Measurements from ENCODE around the gene HOXC4. TPM values are rescaled to one million over a fixed set of nuclear protein-coding genes. Genes with fewer than 3 reads are reported as not detected.

Gene HOXC4
- total RNA-seq, 4 donors from 2014 or later = 0.51 to 2.0 (median 0.71) TPM

DNA sequence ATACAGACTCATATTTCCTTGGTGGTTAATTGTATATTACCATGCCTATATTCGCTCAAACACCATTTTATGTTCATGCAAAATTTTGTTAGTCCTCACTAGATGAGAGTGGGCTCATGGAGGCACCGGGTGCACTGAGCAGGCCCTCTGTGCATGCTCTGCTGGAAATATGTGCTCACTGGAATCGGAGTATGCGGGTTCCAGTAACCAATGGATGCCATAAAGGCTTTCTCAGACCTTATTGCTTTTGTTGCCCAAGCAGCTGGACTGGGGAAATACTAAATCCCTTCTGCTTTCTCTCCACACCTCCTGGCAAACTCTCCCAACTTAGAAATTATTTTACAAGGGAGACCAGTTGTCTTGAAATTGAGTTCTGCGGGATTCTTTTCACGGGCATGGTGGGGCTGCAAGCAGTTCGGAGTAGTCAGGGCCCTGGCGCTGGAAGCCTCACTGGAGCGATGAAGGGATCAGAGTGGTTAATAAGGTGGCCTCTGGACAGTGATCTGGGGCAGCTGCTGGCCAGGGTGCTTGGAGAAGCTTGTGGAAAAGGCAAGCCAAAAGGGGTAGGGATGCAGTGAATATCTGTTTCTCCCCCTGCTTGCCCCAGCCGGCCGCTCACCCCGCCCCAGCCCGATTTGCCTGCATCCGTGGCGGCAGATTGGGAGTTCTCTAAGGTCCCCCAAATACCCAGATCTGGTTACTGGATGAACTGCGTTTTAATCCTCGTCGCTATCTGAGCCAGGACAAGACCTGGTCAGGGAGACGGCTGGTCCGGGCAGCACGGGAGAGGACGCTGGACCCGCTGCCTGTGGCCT is 32.8 kb upstream of the HOXC4 start:
- H3K9me3 ChIP-seq = no peaks in the 10 kb centered on the region
- intact Hi-C loops (cut with DNase I; ENCODE audit: low total_unique reads) (loop anchor here (1.0 kb wide), 1 partner anchor 14 kb away; no protein-coding TSS in a partner anchor), in situ Hi-C loops (cut with MboI; ENCODE audit: low sequenced_read_pairs in 4 of 4) (loop anchor here in 2 of 4 donors (10.0 to 25.0 kb wide), 2 partner anchors 174 to 342 kb away; partner anchors contain the start of gene GPR84 (in 2 of the 2))
- H3K27me3 ChIP-seq = no peaks in the 10 kb centered on the region
- DNase-seq (no peak), ATAC-seq (no peak)
- H3K4me1 ChIP-seq = peaks cover 62 to 78% of the 10 kb centered on the region in 2 donors
- H3K27ac ChIP-seq = peak overlapping the region; percentile 94 to 100 (median 98)
- no peaks in the 10 kb centered on the region for H3K36me3 ChIP-seq
- peak overlapping the region; percentile 62 to 70 (median 68) for H3K4me3 ChIP-seq
- TF ChIP-seq POLR2A (IDR thresholded peaks at IDR 0.05) = no peak
- TF ChIP-seq CTCF (IDR thresholded peaks at IDR 0.05 in 4 of 5, conservative IDR thresholded peaks at IDR 0.05 in 1 of 5) = no peak

GRCh38 chr12:54021432-54022013 is 32.1 kb upstream of the HOXC4 start:
- intact Hi-C loops (cut with DNase I; ENCODE audit: low total_unique reads) (loop anchor here (1.0 kb wide), 1 partner anchor 15 kb away; no protein-coding TSS in a partner anchor), in situ Hi-C loops (cut with MboI; ENCODE audit: low sequenced_read_pairs in 4 of 4) (loop anchor here in 2 of 4 donors (10.0 to 25.0 kb wide), 2 partner anchors 173 to 341 kb away; partner anchors contain the start of gene GPR84 (in 2 of the 2))
- peak; percentile 44 to 62 (median 56) for TF ChIP-seq CTCF (IDR thresholded peaks at IDR 0.05 in 4 of 5, conservative IDR thresholded peaks at IDR 0.05 in 1 of 5)
- peak in 1 of 2 donors; percentile 71 for TF ChIP-seq POLR2A (IDR thresholded peaks at IDR 0.05)
- Histone ChIP-seq H3K4me1 (peaks cover 67 to 78% of the 10 kb centered on the region in 2 donors), H3K27ac (peak overlapping the region; percentile 94 to 100 (median 98)), H3K9me3 (no peaks in the 10 kb centered on the region), H3K4me3 (peak overlapping the region; percentile 62 to 70 (median 68)), H3K27me3 (no peaks in the 10 kb centered on the region), H3K36me3 (no peaks in the 10 kb centered on the region)
- ATAC-seq = peak; percentile 23 to 30
- DNase-seq = peak; percentile 78 to 83

DNA sequence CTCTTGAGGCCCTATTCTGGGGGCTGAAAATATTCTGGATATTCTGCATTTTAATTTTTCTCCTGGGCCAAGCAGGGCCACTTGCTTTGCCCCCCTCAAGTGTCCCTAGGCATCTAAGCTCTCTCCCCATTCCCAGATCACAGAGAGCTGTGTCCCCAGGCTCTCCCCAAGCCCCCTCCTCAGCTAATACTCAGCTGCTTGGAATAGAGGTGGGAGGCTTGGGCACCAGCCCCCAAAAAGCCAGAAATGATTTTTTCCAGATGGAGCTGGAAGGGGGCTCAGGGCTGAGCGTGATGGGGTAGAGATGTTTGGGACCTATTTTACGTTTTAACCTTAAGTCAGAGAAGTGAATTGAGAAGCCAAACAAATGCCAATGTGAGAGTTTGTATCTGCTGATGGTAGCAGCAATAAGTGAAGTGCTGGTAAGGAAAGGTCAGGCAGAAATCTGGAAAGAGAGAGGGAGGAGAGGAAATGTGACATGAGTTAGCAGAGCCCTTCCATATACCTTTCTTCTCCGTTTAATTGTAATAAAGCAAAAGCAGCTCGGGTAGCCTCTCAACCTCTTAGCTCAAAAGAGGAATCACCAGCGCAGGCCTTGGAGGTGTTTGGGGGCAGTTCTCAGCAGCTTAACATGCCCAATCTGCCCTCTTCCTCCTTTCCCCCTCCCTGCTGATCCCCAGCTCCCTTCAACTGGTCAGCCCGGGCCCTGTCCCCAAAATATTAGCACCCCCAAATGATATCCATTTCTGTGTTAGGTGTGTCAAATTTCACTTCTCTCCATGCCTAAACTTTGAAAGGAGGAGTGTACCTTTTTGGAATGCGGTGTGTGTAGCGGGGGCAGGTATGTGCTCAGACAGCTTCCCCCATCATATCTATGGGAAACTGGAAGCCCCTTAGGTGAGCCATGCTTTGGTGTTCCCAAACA is 30.4 kb upstream of the HOXC4 start:
- Histone ChIP-seq H3K4me1 (peaks cover 76 to 94% of the 10 kb centered on the region in 2 donors), H3K36me3 (no peaks in the 10 kb centered on the region), H3K4me3 (peak overlapping the region; percentile 59 to 66 (median 62)), H3K27me3 (no peaks in the 10 kb centered on the region), H3K27ac (peak overlapping the region; percentile 94 to 100 (median 98)), H3K9me3 (no peaks in the 10 kb centered on the region)
- in situ Hi-C loops (cut with MboI; ENCODE audit: low sequenced_read_pairs in 4 of 4) (loop anchor here in 2 of 4 donors (10.0 to 25.0 kb wide), 2 partner anchors 172 to 339 kb away; partner anchors contain the start of gene GPR84 (in 2 of the 2)), intact Hi-C loops (cut with DNase I; ENCODE audit: low total_unique reads) (no loop called here)
- DNase-seq (no peak), ATAC-seq (no peak)
- TF ChIP-seq CTCF (IDR thresholded peaks at IDR 0.05 in 4 of 5, conservative IDR thresholded peaks at IDR 0.05 in 1 of 5) = no peak
- no peak for TF ChIP-seq POLR2A (IDR thresholded peaks at IDR 0.05)

DNA sequence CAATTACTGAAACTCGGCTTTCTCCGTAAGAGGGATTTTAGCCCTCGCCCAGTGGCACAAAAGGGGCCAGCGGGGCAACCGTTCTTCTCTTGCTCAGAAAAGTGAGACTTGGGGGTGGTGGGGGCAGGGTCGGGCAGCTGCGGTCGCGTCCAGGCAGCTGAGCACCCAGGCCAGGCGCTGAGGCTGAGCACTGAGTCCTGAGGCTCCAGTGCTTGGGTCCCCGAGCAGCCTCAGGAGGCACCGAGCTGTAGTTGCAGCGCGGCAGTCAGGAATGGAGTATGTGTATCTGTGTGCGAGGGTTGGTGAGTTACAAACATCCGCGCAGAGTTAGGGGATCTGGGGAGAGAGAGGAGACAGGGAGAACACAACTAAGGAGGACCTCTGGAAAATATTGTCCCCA is 29.5 kb upstream of the HOXC4 start:
- H3K36me3 ChIP-seq = no peaks in the 10 kb centered on the region
- H3K9me3 ChIP-seq = no peaks in the 10 kb centered on the region
- H3K27ac ChIP-seq = peak overlapping the region; percentile 94 to 100 (median 98)
- peak in 1 of 2 donors; percentile 10 for ATAC-seq
- no peaks in the 10 kb centered on the region for H3K27me3 ChIP-seq
- DNase-seq = no peak
- peak overlapping the region; percentile 59 to 66 (median 62) for H3K4me3 ChIP-seq
- intact Hi-C loops (cut with DNase I; ENCODE audit: low total_unique reads) = no loop called here
- in situ Hi-C loops (cut with MboI; ENCODE audit: low sequenced_read_pairs in 4 of 4) = loop anchor here in 2 of 4 donors (10.0 to 25.0 kb wide), 2 partner anchors 171 to 338 kb away; partner anchors contain the start of gene GPR84 (in 2 of the 2)
- no peak for TF ChIP-seq POLR2A (IDR thresholded peaks at IDR 0.05)
- TF ChIP-seq CTCF (IDR thresholded peaks at IDR 0.05 in 4 of 5, conservative IDR thresholded peaks at IDR 0.05 in 1 of 5) = no peak
- H3K4me1 ChIP-seq = peaks cover 76 to 92% of the 10 kb centered on the region in 2 donors
